HG02610 (cell line): Measurements from ENCODE around the gene ADARB1.

Source experiments
- ATAC-seq: cut with Tn5 transposase; IDR thresholded peaks from one replicate; pipeline ENCODE4 v1.9.1; 2021; ENCODE audit warnings: mild to moderate bottlenecking, moderate library complexity; ENCODE audit not compliant: unreplicated experiment

The ADARB1 gene

GRCh38 chr21:45090966-45091365 lies 16.6 kb downstream of the ADARB1 start:
- ATAC-seq: no peak

GRCh38 chr21:45091550-45092322 lies 17.4 kb downstream of the ADARB1 start:
- ATAC-seq: no peak

GRCh38 chr21:45093035-45093532 lies 18.7 kb downstream of the ADARB1 start:
- no peak for ATAC-seq

GRCh38 chr21:45094412-45094811 lies 20.0 kb downstream of the ADARB1 start:
- no peak for ATAC-seq

GRCh38 chr21:45095505-45095904 lies 21.1 kb downstream of the ADARB1 start:
- no peak for ATAC-seq

GRCh38 chr21:45096217-45096616 lies 21.8 kb downstream of the ADARB1 start:
- no peak for ATAC-seq

- no peak for ATAC-seq
Measured at GRCh38 chr21:45097827-45098387, 23.5 kb downstream of the ADARB1 start.

- ATAC-seq: no peak
Measured at GRCh38 chr21:45098867-45099266, 24.5 kb downstream of the ADARB1 start.

- no peak for ATAC-seq
Measured at GRCh38 chr21:45099571-45099970, 25.2 kb downstream of the ADARB1 start.

- no peak for ATAC-seq
Measured at GRCh38 chr21:45100866-45101265, 26.5 kb downstream of the ADARB1 start.

- no peak for ATAC-seq
Measured at GRCh38 chr21:45102391-45102932, 28.1 kb downstream of the ADARB1 start.

GRCh38 chr21:45103971-45104520 lies 29.7 kb downstream of the ADARB1 start:
- no peak for ATAC-seq

GRCh38 chr21:45104560-45104959 lies 30.2 kb downstream of the ADARB1 start:
- ATAC-seq: no peak

- ATAC-seq: no peak
Measured at GRCh38 chr21:45105906-45106485, 31.6 kb downstream of the ADARB1 start.

- no peak for ATAC-seq
Measured at GRCh38 chr21:45108034-45108790, 33.8 kb downstream of the ADARB1 start.

GRCh38 chr21:45108808-45109781 lies 34.7 kb downstream of the ADARB1 start:
- no peak for ATAC-seq

- peak; percentile 86 for ATAC-seq
Measured at GRCh38 chr21:45109831-45110492, 35.6 kb downstream of the ADARB1 start.

- no peak for ATAC-seq
Measured at GRCh38 chr21:45110873-45111624, 36.7 kb downstream of the ADARB1 start.
